MM.1S (cell line): ENCODE measurements around the gene IL13.

Experiments
- CTCF ChIP-seq: fragments of 300-600 bp; sonication (generic); IDR thresholded peaks from 2 replicates; pipeline ENCODE4 v1.5.1; 2016; ENCODE audit warnings: antibody characterized with exemption, low read length, mixed read lengths
- EZH2 ChIP-seq: fragments of 300-600 bp; sonication (generic); optimal IDR thresholded peaks from 2 replicates; pipeline ENCODE3; 2017; ENCODE audit warnings: low read depth, mild to moderate bottlenecking, antibody characterized with exemption, low read length, mixed read lengths
- EZH2phosphoT487 ChIP-seq: fragments of 300-600 bp; sonication (generic); IDR thresholded peaks from 2 replicates; pipeline ENCODE4 v1.6.1; 2018; ENCODE audit warnings: antibody characterized with exemption, low read length

DNA sequence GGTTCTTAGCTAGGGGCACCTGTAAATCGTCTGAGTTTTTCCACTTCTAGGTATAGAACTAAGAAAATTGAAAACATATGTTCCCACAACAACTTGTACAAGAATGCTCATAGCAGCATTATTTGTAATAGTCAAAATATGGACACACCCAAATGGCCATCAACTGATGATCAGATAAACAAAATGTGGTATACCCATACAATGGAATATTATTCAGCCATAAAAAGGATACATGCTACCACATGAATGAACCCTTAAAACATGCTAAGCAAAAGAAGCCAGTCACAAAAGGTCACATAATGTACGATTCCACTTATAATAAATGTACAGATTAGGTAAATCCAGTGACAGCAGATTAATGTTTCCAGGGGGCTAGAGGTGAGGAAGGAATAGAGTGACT, 46.0 kb upstream of the IL13 start:
- TF ChIP-seq CTCF (no peak), EZH2phosphoT487 (no peak), EZH2 (no peak)
